Stimulated activated CD4-positive, alpha-beta T cell treated with anti-CD3 and anti-CD28 coated beads, Interleukin-15, amount 100 ng/mL, for 24 hours (primary cell): ENCODE data around the gene SIAH1.
"Not testable (repeated sequence)": the region's sequence is repeated elsewhere in the genome, so short reads cannot be mapped to it uniquely, and the experiment has no call there.

ENCODE experiments used
- DNase-seq: peaks from one replicate; pipeline ENCODE4 v3.0.0-alpha.2; 2020

Gene SIAH1

GRCh38 chr16:48326915-48327314 lies 58.3 kb downstream of the SIAH1 start:
- DNase-seq = no peak

GRCh38 chr16:48323783-48324775 lies 61.1 kb downstream of the SIAH1 start:
- no peak for DNase-seq

GRCh38 chr16:48321317-48322036 lies 63.7 kb downstream of the SIAH1 start:
- DNase-seq = peak; percentile 41

DNA sequence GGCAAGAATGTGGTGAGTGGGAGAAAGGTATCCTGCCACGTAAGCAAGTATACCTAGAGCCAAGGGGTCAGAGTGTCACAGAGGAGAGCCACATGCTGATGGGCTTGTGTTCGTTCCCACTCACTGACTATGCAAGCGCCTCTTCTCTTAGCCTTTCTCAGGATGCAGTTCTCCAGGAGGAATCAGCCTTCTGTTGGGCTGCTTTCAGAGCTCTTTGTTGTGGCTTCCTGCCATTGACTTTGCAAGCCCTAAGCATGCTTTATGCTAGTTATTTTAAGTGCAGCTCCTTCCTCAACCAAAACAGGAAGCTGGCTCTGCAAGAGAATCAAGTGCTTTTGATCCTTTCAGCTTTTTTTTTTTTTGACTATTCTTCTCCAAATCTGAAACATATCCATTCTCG lies 66.6 kb downstream of the SIAH1 start:
- peak; percentile 5 for DNase-seq

GRCh38 chr16:48317614-48318315 lies 67.4 kb downstream of the SIAH1 start:
- peak; percentile 35 for DNase-seq

DNA sequence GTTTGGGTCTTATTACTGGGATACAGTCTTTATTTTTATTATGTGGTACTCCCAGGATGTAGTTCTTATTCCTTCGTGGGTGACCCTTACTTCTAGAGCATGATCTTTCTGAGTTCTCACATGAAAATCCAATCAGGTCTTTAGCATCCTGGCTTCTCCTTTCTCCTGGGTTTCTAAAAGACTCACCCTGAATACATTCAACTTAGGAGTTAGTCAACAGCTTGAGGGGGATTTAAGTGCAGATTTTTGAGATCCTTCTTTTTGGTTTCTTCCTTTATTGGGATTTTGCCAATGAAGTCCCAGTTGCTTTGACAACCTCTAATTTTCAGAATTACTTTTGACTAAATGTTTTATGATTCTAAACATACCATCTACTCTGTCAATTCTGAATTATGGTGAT lies 68.2 kb downstream of the SIAH1 start:
- no peak for DNase-seq

GRCh38 chr16:48313905-48314304 lies 71.3 kb downstream of the SIAH1 start:
- not testable (repeated sequence) for DNase-seq

DNA sequence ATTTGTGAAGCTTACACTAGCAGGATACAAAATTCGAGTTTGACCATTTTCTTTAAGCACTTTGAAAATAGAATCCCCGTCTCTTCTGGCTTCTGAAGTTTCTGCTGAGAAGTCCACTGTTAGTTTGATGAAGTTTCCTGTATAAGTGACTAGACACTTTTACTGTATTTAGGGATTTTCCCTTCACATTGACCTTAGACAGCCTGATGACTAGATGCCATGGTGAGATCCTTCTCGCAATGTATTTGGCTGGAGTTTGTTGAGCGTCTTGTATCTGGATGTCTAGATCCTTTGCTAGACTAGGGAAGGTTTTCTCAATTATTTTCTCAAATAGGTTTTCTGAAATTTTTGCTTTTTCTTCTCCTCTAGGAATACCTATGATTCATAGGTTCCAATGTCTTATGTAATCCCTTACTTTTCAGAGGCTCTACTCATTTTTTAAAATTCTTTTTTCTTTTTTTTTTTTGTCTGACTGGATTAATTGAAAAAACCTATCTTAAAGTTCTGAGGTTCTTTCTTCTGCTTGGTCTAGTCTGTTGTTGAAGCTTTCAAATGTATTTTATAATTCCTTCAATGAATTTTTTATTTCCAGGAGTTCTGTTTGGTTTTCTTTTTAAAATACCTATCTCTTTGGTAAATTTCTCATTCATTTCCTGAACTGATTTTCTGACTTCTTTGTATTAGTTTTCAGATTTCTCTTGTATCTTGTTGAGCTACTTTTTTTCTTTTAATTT lies 74.1 kb downstream of the SIAH1 start:
- DNase-seq = no peak
